Effector memory CD4-positive, alpha-beta T cell (primary cell): ENCODE measurements around the gene DIS3L2.

ENCODE experiments used
- DNase-seq, 3 donors: peaks; one replicate each; pipeline ENCODE4 v3.0.0-alpha.2; 2020
- H3K27ac ChIP-seq: 2 replicates; pipeline ENCODE4 v1.7.0; 2013; ENCODE audit warnings: mild to moderate bottlenecking, low read length, moderate library complexity; ENCODE audit not compliant: insufficient read depth, poor library complexity, severe bottlenecking
- H3K27me3 ChIP-seq: replicated peaks from 2 replicates; pipeline ENCODE4 v1.7.0; 2013; ENCODE audit warnings: mild to moderate bottlenecking, low read length; ENCODE audit not compliant: insufficient read depth, control insufficient read depth, poor library complexity, severe bottlenecking
- H3K36me3 ChIP-seq: 2 replicates; pipeline ENCODE4 v1.7.0; 2013; ENCODE audit warnings: mild to moderate bottlenecking, low read length, moderate library complexity; ENCODE audit not compliant: control insufficient read depth, insufficient read depth
- H3K4me1 ChIP-seq: 2 replicates; pipeline ENCODE4 v1.7.0; 2013; ENCODE audit warnings: low read length, mild to moderate bottlenecking; ENCODE audit not compliant: control insufficient read depth, insufficient read depth, poor library complexity, severe bottlenecking
- H3K4me3 ChIP-seq: 2 replicates; pipeline ENCODE4 v1.7.0; 2013; ENCODE audit warnings: low read length, low read depth, mild to moderate bottlenecking; ENCODE audit not compliant: insufficient read depth, poor library complexity, severe bottlenecking
- H3K9me3 ChIP-seq: 2 replicates; pipeline ENCODE4 v1.7.0; 2013; ENCODE audit warnings: mild to moderate bottlenecking, low read length, moderate library complexity; ENCODE audit not compliant: control insufficient read depth

DIS3L2 gene

GRCh38 chr2:232231554-232231953 lies 270.0 kb downstream of the DIS3L2 start:
- Histone ChIP-seq H3K36me3 (no peaks in the 10 kb centered on the region), H3K27ac (no peak overlapping the region), H3K4me3 (no peak overlapping the region), H3K27me3 (no peaks in the 10 kb centered on the region), H3K9me3 (no peaks in the 10 kb centered on the region), H3K4me1 (no peaks in the 10 kb centered on the region)
- DNase-seq = no peak

- no peaks in the 10 kb centered on the region for H3K4me1 ChIP-seq
- H3K4me3 ChIP-seq = no peak overlapping the region
- no peak for DNase-seq
- no peaks in the 10 kb centered on the region for H3K27me3 ChIP-seq
- no peaks in the 10 kb centered on the region for H3K9me3 ChIP-seq
- H3K36me3 ChIP-seq = no peaks in the 10 kb centered on the region
- H3K27ac ChIP-seq = no peak overlapping the region
Measured at GRCh38 chr2:232232915-232233314, 271.4 kb downstream of the DIS3L2 start.

- no peaks in the 10 kb centered on the region for H3K4me1 ChIP-seq
- H3K9me3 ChIP-seq = no peaks in the 10 kb centered on the region
- no peaks in the 10 kb centered on the region for H3K27me3 ChIP-seq
- DNase-seq = no peak
- no peak overlapping the region for H3K4me3 ChIP-seq
- peaks cover 5% of the 10 kb centered on the region for H3K36me3 ChIP-seq
- no peak overlapping the region for H3K27ac ChIP-seq
Measured at GRCh38 chr2:232234922-232235615, 273.6 kb downstream of the DIS3L2 start.

- DNase-seq = no peak
Measured at GRCh38 chr2:232235716-232236115, 274.2 kb downstream of the DIS3L2 start.

DNA sequence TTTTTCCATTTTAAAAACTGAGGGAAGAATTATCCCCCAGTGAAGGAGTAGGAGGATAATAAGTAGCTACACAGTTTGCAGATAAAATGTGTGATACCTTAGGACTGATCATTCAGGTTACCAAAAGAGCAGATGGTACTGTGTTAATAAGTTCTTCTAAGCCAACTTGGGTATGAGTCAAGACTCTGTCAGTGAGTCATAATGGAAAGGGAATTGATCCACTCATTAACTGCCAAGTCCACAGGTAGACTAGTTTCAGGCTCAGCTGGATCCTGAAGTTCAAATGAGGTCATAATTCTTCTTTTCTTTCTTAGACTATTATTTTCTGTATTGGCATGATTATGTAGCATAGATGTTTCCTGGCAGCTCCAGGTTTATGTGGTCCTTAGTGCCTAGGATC lies 274.7 kb downstream of the DIS3L2 start:
- H3K27ac ChIP-seq = no peak overlapping the region
- peaks cover 5% of the 10 kb centered on the region for H3K36me3 ChIP-seq
- H3K4me3 ChIP-seq = no peak overlapping the region
- no peaks in the 10 kb centered on the region for H3K4me1 ChIP-seq
- H3K27me3 ChIP-seq = no peaks in the 10 kb centered on the region
- H3K9me3 ChIP-seq = no peaks in the 10 kb centered on the region
- no peak for DNase-seq

More at GRCh38 chr2:232235716-232236115, 274.2 kb downstream of the DIS3L2 start:
- no peaks in the 10 kb centered on the region for H3K4me1 ChIP-seq
- no peak overlapping the region for H3K4me3 ChIP-seq
- no peaks in the 10 kb centered on the region for H3K9me3 ChIP-seq
- H3K27me3 ChIP-seq = no peaks in the 10 kb centered on the region
- H3K36me3 ChIP-seq = peaks cover 5% of the 10 kb centered on the region
- no peak overlapping the region for H3K27ac ChIP-seq

GRCh38 chr2:232237464-232237863 lies 276.0 kb downstream of the DIS3L2 start:
- Histone ChIP-seq H3K36me3 (peaks cover 5% of the 10 kb centered on the region), H3K4me1 (no peaks in the 10 kb centered on the region), H3K27me3 (no peaks in the 10 kb centered on the region), H3K9me3 (no peaks in the 10 kb centered on the region), H3K4me3 (no peak overlapping the region), H3K27ac (no peak overlapping the region)
- DNase-seq = no peak

- Histone ChIP-seq H3K27me3 (no peaks in the 10 kb centered on the region), H3K9me3 (no peaks in the 10 kb centered on the region), H3K36me3 (peaks cover 5% of the 10 kb centered on the region), H3K4me1 (no peaks in the 10 kb centered on the region), H3K4me3 (no peak overlapping the region), H3K27ac (no peak overlapping the region)
- no peak for DNase-seq
Measured at GRCh38 chr2:232238108-232238507, 276.6 kb downstream of the DIS3L2 start.

- no peak overlapping the region for H3K27ac ChIP-seq
- H3K4me1 ChIP-seq = no peaks in the 10 kb centered on the region
- peaks cover 5% of the 10 kb centered on the region for H3K36me3 ChIP-seq
- no peaks in the 10 kb centered on the region for H3K27me3 ChIP-seq
- no peak for DNase-seq
- no peak overlapping the region for H3K4me3 ChIP-seq
- no peaks in the 10 kb centered on the region for H3K9me3 ChIP-seq
Measured at GRCh38 chr2:232238596-232238995, 277.1 kb downstream of the DIS3L2 start.

DNA sequence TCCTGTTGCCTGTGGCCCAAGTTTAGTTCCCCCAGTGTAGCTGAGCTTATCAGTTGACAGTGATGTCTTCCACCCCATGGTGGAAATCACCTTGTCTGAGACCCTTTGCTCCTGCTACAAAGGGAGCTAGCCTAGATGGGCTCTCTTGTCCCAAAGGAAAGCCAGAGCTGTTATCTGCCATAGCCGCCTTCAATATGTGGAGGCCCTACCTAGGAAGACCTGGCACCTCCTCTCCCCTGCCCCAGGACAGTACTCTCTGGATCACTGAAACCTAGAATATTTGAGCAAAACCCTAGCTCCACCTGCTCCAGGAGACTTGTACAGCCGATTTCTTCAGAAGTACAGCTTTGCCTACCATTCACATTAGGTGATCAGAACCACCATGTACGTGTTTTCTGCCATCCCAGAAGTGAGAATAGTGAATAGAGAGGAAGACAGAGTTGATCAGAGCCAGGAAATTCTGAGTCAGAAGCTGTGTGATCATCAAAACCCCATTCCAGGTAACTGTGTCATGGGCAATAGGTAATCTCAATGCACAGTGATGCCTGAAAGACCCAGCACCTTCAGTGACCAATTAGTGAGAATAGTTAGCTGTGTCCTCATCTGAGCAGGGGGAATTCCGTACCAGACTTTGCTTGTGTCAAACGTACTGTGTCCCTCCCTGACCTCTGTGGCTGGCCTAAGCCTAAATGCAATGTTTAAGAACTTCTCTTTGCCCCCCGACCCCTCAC lies 278.6 kb downstream of the DIS3L2 start:
- peaks cover 5% of the 10 kb centered on the region for H3K36me3 ChIP-seq
- no peaks in the 10 kb centered on the region for H3K4me1 ChIP-seq
- H3K9me3 ChIP-seq = no peaks in the 10 kb centered on the region
- no peak overlapping the region for H3K27ac ChIP-seq
- H3K27me3 ChIP-seq = no peaks in the 10 kb centered on the region
- no peak for DNase-seq
- no peak overlapping the region for H3K4me3 ChIP-seq

- Histone ChIP-seq H3K27ac (no peak overlapping the region), H3K9me3 (no peaks in the 10 kb centered on the region), H3K4me1 (no peaks in the 10 kb centered on the region), H3K36me3 (peaks cover 5% of the 10 kb centered on the region), H3K27me3 (no peaks in the 10 kb centered on the region), H3K4me3 (no peak overlapping the region)
- DNase-seq = no peak
Measured at GRCh38 chr2:232240906-232241305, 279.4 kb downstream of the DIS3L2 start.
